Measurements from ENCODE around the gene PTF1A. TPM values are rescaled to one million over a fixed set of nuclear protein-coding genes. Genes with fewer than 3 reads are reported as not detected.

The PTF1A gene, protein sequence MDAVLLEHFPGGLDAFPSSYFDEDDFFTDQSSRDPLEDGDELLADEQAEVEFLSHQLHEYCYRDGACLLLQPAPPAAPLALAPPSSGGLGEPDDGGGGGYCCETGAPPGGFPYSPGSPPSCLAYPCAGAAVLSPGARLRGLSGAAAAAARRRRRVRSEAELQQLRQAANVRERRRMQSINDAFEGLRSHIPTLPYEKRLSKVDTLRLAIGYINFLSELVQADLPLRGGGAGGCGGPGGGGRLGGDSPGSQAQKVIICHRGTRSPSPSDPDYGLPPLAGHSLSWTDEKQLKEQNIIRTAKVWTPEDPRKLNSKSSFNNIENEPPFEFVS
- not detected in 2 replicates for total RNA-seq

DNA sequence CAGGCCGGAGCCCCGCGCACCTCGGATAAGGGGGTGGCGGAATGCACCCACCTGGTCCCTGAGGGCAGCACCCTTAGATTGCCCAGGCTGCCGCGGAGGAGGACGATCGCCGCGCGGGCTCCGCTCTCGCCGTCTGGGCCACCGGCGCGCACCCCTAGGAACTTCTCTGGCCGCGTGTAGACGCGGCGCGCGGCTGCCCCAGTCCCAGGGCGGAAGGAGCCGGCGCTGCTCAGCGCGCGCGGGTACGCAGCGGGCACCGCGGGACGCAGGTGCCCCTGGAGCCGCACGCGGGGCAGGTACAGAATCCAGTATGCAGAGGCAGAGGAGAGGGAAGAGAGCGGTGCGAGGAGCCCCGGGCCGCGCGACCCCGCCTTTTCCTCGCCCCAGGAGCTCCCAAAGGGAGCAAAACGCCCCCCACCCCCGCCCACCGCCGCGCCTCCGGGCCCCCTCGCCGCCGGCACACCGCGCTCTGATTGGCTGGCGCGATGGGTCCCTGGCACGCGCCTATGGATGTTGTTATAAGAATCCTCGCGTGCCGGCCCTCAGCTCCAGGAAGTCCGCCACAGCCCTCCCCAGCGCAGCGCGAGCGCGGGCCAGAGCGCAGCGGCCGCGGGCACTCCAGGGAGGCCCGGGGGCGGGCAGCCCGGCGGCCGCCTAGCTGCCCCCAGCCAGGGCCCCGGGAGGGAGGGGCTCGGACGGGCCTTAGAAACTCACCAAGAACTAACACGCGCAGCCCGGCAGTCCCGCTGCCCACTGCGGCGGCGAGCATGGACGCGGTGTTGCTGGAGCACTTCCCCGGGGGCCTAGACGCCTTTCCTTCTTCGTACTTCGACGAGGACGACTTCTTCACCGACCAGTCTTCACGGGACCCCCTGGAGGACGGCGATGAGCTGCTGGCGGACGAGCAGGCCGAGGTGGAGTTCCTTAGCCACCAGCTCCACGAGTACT lies at the start of gene PTF1A:
TSS of gene PTF1A (plus strand) at position 549 of the 948 bp plus-strand sequence. CDS start at position 768, 219 bp downstream.

Other genes with a start within 250 kb of the PTF1A start
- gene MSRB2, start 96.7 kb upstream of the PTF1A start, total RNA-seq, result 34.6 and 35.8 TPM in 2 replicates
- gene C10orf67, start 152.5 kb downstream of the PTF1A start, total RNA-seq, result 0.14 TPM in 1 of 2 replicates, not detected in the other
- gene OTUD1, start 246.8 kb downstream of the PTF1A start, total RNA-seq, result 3.8 and 4.3 TPM in 2 replicates

Data from smooth muscle cell of bladder (primary cell).